GM19324 (cell line): ENCODE data around the gene ACTR10.

Experiments used
- ATAC-seq: cut with Tn5 transposase; IDR thresholded peaks from one replicate; pipeline ENCODE4 v1.9.1; 2021; ENCODE audit warnings: mild to moderate bottlenecking, moderate library complexity; ENCODE audit not compliant: unreplicated experiment, low FRiP score

ACTR10 gene

DNA sequence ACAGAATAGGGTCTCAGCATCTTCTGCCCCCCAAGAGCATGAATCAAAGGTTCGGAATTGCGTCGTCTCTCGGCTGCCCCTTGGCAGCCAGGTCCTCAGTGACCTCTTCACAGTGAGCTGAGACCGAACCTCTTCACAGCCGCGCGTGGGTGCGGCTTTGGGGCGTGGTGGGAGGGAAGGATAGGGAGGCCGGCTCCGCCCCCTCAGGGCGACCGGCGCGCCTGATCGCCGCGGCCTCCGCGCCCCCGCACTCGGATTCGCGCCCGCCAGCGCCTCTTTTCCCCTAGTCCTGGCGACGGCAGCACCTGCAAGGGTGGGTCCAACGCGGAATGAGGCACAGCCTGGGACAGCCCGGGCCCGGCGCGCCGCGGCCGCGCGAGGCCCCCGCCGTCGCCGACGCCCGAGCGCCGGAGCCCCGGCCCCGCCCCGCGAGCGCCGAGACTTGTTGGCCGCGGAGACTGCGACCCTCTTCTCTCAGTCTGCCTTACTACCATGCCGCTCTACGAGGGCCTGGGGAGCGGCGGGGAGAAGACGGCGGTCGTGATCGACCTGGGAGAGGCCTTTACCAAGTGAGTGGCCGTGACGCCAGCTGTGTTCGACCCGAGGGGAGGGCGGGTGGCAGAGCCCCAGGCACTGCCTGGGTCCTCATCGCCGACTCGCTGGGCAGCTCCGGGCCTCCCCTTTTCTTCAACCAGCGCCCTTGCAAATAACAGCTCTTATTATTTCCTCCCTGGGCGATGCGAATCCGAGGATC is at the start of gene ACTR10:
Gene ACTR10, plus strand, starts transcription at position 424 of the 754 bp plus-strand sequence. Its CDS starts 69 bp downstream, at position 493.
- ATAC-seq = peak; percentile 96

DNA sequence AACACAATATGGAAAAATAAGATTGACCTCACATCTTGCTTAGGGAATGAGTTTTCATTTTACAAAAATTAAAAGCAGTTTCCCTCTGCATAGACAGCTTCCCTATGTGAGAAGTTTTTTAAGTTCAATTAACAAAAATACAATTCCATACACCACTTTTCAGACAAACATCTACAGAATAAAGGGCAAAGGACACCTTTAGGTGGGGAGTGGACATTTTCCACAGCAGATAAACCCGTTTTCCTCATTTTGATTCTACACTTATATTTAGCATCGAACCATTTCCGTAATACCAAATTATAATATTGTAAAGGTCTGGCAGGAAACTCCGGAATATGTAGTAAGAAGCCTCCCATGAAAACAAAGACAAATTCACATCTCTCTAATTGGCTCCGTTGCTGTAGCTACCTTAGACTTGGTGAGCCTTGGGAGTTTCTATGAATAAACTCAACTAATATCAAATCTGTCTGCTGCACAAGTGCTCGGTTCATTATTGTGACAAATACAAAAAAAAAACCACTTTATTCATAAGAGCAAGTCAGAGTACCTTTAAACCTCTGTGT is 49.6 kb upstream of the ACTR10 start:
- ATAC-seq = no peak

DNA sequence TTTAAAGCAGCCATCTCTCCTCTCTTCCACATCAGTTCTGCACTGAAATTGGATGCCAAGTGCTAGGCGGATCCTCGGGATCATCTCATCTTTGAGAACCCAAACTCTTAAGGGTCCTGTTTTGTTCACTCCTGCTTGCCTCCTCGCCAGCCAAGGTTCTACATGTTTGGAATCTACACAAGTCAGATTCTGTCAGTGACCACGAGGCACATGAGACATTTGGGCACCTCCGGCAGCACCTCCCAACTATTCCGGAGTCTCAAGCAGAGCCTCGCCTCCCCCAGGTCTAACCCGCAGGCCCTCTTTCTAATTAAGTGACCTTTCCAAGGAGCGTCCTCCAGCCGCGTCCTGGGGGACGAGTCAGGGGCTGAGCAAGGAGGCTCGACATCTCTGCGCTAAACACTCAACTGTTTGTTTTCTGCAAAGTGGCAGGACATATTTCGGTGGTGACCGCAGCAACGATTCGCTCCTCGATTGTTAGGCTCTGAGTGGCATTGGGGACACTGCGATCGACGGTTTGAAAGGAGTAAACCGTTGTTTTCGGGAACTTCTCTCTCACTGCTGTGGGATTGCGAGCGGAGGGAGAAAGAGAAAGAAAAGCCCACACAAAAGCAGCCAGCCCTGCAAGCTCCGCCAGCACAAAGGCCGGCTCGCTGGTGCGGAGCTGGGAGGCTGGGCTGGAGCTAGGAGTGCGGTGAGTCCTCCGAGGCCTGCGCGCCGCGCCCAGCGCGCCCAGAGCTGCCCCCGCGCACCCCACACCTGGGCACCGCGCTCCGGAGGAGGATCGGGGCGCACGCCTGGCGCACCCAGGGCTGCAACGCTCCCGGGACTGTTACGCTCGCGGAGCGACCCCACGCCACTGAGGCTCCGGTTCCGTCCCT is 48.6 kb upstream of the ACTR10 start:
- ATAC-seq = no peak

DNA sequence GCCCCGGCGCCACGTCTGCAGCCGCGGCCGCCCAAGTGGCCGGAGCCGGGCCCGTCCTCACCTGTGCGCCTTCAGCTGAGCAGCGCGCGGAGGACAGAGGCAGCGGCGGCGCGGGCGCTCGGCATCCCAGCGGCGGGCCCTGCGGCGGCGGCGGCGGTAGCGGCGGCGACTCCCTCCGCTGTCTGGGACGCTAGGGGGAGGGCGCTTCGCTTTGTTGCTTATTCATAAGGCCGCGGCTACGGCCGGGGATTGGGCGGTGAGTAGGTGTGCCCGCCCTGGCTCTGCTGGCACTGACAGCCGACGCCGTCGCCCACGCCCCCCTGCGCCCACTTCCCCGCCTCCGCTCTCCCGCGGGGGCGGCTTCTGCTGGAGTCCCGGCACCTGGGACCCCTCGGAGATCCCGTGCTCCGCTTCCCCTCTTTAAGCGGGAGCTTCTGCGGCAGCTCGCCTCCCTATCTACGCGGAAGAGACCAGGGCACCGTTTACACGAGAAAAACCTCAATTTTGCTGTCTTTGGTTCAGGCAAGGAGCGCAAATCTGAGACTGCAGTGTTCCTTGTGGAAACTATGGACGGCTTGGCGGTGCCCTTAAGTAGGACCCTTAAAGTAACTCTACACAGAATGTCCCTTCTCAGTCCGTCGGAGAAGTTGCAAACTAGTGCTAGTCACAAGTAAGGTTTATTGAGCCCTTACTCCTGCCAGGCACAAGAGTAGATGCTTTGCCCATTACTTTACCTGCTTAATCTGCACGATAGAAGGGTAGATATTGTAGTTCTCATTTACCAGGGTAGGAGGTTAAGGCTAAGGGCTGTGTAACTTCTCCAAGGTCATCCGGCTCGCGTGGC is 47.7 kb upstream of the ACTR10 start, which contains the start of gene ARMH4:
Gene ARMH4, minus strand, starts transcription at position 200 of the 844 bp plus-strand sequence. CDS start 12,855 bp downstream, outside the sequence.
- peak; percentile 86 for ATAC-seq

DNA sequence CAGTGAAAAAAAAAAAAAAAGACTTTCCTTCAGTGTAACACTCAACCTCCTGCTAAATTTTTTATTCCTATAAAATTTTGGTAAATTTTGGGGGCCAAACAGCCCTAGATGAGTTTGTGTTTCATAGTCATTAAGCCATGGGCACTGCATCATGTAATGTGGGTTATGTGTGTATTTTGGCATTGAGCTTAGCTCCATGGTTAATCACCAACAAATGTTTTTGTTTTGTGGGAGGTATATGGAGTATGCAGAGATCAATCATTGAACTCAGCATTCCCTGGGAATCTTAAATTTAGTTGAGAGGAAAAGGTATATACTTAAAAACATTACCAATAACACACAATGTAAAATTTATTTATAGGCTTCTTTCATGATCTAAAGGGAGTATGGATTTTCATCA is 39.4 kb upstream of the ACTR10 start:
- no peak for ATAC-seq

DNA sequence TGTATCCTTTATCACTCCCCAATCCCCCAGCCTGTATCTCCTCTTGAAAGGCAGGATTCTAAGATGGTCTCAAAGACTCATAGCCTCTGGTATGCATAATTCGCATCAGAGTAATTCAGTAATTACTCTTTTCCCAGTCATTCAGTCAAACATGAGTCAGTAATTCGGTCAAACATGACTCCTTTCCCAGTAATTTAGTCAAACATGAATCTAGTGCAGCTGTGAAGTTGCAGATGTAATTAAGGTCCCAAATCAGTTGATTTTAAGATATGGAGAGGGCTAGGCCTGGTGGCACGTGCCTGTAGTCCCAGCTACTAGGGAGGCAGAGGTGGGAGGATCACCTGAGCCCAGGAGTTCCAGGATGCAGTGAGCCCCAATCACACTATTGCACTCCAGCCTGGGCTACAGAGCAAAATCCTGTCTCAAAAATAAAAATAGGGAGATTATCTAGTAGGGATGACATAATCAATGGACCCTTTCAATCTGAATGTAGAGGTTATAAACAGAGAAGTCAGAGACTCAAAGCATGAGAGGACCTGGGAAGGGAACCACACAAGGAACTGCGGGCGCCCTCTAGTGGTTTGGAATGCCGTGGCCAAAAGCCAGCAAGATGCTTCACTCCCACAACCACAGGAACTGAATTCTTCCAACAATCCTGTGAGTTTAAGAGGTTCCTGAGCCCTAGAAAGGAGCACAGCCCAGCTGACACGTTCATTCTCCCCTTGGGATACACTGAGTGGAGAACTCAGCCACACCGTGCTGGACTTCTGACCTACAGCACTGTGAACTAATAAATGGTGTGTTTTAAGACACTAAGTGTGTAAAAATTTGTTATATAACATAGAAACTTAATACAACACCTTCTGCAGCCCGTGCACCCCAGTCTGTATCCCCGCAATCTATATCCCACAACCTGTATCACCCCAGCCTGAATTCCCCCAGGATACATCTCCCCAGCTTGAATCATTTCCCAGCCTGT is 33.7 kb upstream of the ACTR10 start:
- ATAC-seq = no peak

DNA sequence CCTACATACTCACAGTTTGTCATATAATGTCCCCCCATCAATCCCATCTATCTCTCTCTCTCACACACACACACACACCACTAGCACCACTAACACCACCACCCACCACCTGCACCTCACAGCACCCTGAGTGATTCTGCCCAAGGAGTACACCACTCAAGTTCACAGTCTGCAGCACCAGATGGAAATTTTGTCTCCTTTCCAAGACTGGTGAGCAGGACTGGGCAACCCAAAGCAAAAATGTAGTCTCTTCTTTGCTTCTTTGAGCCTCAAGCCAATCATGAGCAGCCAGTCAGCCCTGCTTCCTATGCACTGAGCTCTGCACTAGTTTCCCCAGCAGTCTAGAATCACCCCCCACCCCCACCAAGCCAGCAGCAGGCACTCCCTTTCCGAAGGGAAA is 32.9 kb upstream of the ACTR10 start:
- no peak for ATAC-seq

DNA sequence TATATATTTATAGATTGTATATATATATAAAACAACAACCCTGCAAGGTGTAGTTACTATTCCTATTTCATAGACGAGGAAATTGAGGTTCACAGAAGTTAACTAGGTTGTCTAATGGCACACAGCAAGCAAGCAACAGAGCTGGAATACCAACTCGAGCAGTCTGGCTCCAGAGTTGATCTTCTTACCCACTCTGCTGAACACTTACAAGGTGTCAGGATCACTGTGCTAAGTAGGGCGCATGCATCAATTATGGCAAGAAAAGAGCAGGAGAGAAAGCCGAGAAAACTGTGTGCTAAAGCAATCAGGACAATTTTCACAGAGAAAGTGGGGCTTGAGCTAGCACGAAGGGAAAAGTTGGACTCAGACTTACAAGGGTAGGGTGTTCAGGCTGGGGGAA is 32.1 kb upstream of the ACTR10 start:
- no peak for ATAC-seq

DNA sequence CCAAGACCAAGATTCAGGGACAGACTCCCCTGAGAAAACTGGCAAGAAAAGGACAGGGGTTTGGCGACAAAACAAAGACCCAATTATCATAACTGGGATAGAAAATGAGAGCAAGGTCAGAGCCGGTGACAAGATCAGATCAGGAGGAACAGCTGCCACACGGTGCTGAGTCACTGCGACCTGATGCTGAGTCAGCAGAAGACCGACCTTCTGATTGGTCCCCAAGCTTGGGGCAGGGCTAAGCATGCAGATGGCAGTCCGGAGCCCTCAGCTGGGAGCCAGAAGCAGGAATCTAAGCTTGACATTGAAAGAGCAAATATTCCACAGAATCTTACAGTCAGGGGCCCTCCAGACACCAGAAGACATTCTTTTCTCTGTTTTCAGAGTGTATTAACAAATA is 28.9 kb upstream of the ACTR10 start:
- peak; percentile 61 for ATAC-seq

DNA sequence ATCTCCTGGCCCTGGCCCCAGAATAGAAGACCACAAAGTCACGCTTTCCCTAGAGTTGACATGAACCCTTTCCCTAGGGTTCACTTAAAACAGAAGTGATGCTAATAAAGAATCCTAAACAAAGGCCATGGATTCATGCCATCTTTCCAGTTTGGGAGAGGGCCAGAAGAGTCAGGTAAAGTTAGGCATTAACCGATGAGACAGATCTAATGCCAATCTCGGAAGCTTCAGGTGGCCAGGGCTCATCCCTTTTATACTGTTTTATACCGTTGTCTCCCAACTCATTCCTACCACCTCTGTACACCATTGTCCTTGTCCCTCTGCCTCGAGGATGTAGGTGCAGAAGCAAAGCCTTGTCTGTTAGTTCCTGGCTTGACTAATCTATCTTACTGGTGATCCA is 22.8 kb upstream of the ACTR10 start:
- ATAC-seq = no peak

DNA sequence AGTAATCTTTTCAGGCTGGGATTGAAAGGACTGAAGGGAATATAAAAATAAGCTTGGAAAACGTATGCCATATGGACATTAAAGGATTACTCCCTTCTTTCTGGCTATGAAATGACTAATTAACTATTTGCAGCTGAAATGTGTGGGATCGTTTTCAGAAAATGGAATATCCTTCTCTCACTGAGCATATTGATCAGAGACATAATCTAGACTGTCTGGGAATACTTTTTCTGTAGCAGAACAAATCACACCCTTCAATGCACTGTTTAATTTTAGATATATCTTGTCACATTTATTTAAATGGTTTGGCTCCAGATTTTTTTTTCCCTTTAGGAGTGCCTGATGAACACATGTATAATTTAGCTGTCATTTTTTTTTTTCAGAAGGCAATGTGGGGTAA is 10.8 kb upstream of the ACTR10 start:
- ATAC-seq = no peak

DNA sequence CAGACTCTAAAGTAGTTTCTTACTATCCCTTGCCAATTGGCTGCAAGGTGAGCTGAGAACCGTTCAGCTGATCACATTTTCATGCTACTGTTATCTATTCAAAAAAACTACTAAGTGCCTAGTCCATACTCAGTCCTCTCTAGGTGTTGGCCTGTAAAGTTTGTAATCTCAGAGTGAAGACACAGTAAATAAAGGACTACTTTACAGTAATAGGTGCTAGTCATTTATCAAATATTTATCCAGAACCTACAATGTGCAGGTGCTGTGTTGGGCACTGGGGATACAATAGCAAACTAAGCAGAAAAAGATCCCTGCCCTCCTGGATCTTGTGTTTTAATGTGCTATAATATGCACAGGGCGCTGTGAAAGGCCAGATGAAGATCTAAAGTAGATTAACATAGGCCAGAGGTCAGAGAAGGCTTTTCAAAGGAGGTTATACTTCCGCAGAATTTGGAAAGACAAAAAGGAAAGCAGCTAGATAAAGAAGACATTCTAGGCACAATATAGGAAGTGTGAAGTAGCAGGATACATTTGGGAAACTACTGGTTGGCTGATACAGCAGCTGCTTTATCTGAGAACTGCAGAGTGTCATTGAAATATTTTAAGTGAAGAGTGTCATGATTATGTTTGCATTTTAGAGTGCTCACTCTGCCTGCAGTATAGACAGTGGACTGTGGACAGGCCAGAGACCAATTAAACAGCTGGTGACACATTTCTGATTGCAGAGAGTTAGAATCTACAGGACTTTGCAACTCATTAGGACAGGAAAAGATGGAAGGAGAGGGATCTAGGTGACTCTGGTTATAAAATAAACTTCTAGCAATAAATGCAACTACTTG is 8.0 kb upstream of the ACTR10 start:
- no peak for ATAC-seq

DNA sequence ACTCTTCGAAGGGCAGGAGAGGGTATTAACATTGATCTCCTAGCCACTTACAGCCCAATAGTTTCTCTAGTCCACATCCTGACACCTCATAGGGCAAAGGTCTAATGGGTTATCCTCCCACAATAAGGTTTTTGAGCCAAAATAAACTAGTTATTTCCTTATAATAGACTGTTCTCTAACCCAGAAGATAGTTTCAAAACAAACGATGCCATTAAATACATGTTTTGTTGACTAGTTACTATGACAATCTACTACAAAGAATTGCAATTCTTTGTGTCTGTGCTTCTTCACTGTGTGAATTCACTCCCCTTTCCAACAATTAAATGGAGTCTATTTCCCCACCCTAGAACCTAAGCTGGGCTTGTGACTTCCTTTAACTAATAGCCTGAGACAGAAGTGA is 6.4 kb upstream of the ACTR10 start:
- ATAC-seq = no peak

DNA sequence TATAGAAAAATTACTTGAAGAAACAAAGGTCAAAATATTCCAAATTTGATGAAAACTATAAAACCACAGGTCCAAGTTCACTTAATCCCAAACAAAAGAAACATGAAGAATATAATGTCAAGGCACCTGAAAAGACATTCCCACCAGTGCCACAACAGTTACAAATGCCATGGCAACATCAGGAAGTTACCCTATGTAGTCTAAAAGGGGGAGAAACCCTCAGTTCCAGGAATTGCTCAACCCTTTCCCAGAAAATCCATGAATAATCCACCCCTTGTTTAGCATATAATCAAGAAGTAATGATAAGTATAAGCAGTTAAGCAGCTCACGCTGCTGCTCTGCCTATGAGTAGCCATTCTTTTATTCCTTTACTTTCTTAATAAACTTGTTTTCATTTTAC is 3.8 kb upstream of the ACTR10 start:
- ATAC-seq = no peak

DNA sequence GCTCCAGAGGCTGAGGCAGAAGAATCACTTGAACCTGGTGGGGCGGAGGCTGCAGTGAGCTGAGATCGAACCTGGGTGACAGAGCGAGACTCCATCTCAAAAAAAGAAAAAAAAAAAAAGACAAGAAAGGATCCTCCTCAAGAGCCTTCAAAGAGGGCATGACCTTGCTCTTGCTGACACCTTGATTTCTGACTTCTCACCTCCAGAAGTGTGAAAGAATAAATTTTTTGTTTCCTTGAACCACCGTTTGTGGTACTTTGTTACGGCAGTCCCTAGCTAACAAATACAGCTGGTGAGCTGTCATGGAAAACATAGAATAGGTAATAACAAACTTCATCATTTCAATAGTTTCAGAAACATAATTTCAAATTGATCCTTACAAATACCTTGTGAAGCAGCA is 1.9 kb upstream of the ACTR10 start:
- no peak for ATAC-seq

DNA sequence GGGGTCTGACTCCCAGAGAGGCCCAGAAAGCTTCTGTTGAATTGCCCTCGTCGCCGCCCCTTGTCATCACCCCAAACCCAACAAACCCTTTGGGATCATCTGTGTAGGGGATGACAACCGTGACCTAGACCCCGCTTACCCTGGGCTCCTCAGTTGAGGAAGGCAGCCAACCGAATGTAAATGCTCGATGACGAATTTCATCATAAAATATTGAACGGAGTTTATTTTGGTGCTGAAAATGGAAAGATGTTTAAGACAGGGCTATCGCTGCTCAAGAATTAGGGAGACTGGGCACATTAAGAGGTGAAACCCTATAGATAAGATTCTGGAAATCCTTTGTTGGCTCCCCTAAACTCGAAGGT is 512 bp downstream of the ACTR10 start:
- peak; percentile 5 for ATAC-seq

DNA sequence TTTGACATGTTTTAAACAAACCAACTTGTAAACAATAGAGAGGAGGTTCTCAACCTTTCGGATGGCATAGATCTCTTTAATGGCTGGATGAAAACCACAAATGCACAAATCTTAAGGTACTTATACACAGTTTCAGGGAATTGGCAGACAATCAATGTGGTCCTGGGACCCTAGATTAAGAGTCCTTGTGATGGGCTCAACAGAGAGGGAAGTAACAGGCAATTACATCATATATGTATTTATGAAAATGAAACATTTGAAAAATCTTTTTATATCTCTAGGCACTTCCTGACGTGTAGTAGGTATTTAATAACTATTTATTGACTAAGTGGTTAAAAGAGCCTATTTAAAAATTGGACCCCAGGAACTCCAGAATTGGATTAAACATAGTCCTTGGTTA is 897 bp downstream of the ACTR10 start:
- ATAC-seq = no peak

DNA sequence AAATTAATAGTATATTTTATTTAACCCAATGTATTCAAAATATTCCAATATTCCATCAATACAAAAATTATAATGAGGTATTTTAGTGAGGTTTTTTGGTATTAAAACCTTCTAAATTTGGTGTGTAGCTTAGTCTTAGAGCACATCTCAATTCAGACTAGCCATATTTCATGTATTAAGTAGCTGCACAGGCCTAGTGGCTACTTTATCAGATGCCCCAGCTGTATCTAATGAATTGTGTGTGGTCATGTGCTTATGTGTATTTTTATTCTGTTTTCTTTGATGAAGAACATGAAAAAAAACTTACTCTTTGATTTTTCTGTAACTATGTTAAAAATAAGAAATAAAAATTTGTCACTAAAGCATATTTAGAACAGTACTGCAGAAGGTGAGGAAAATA is 13.2 kb downstream of the ACTR10 start:
- ATAC-seq = no peak
